CD14-positive monocyte (primary cell): ENCODE data around the gene DIS3L2. TPM values are rescaled to one million over a fixed set of nuclear protein-coding genes. Genes with fewer than 3 reads are reported as not detected.

Experiments used
- DNase-seq, 3 donors: peaks; one replicate each; pipeline ENCODE4 v3.0.0-alpha.2; 2011 to 2022
- H2AFZ ChIP-seq: 2 replicates; pipeline ENCODE4 v1.6.0; 2012; ENCODE audit warnings: mild to moderate bottlenecking, low read depth, low read length, inconsistent platforms; ENCODE audit not compliant: insufficient read depth, poor library complexity, severe bottlenecking
- H3K27ac ChIP-seq, 2 donors: 1 replicate in 1 of 2; 2 replicates in 1 of 2; pipeline ENCODE4 v1.5.1; 2012 to 2013; ENCODE audit warnings: low read length in 2 of 2, control low read depth in 1 of 2, inconsistent platforms in 1 of 2, low read depth in 1 of 2, mild to moderate bottlenecking in 1 of 2
- H3K27me3 ChIP-seq, 2 donors: one replicate each; pipeline versions ENCODE4 v1.6.0 to v1.6.1; 2011 to 2013; ENCODE audit warnings: low read length in 2 of 2; ENCODE audit not compliant: control insufficient read depth in 2 of 2, insufficient read depth in 2 of 2
- H3K36me3 ChIP-seq, 2 donors: replicated peaks in 1 of 2; 1 replicate in 1 of 2; 2 replicates in 1 of 2; pipeline versions ENCODE4 v1.5.1 to v1.6.1; 2012 to 2013; ENCODE audit warnings: low read length in 2 of 2, control low read depth in 1 of 2, inconsistent platforms in 1 of 2, mild to moderate bottlenecking in 1 of 2; ENCODE audit not compliant: insufficient read depth in 2 of 2, control insufficient read depth in 1 of 2
- H3K4me1 ChIP-seq, 2 donors: 1 replicate in 1 of 2; 2 replicates in 1 of 2; pipeline versions ENCODE4 v1.5.1 to v1.6.1; 2012 to 2013; ENCODE audit warnings: low read length in 2 of 2, control low read depth in 1 of 2, inconsistent platforms in 1 of 2, mild to moderate bottlenecking in 1 of 2, moderate library complexity in 1 of 2; ENCODE audit not compliant: insufficient read depth in 2 of 2, control insufficient read depth in 1 of 2
- H3K4me2 ChIP-seq: replicated peaks from 2 replicates; pipeline ENCODE3; 2012; ENCODE audit warnings: low read length, moderate library complexity, mild to moderate bottlenecking; ENCODE audit not compliant: poor library complexity, severe bottlenecking; ENCODE audit errors: extremely low read depth
- H3K4me3 ChIP-seq, 3 experiments: fragments of 200-600 bp in 1 of 3; sonication (generic) in 1 of 3; replicated peaks in 1 of 3; 1 replicate in 2 of 3; 2 replicates in 1 of 3; pipeline ENCODE4 v1.5.1; 2011 to 2013; ENCODE audit warnings: low read length in 3 of 3, mild to moderate bottlenecking in 3 of 3, control low read depth in 2 of 3, low read depth in 2 of 3, inconsistent platforms in 1 of 3, moderate library complexity in 1 of 3
- H3K79me2 ChIP-seq: 2 replicates; pipeline ENCODE4 v1.6.0; 2012; ENCODE audit warnings: mild to moderate bottlenecking, control low read depth, inconsistent platforms, low read length, moderate library complexity; ENCODE audit not compliant: insufficient read depth
- H3K9ac ChIP-seq: 2 replicates; pipeline ENCODE4 v1.6.0; 2017; ENCODE audit warnings: low read length, mild to moderate bottlenecking; ENCODE audit not compliant: insufficient read depth, poor library complexity, severe bottlenecking
- H3K9me3 ChIP-seq, 2 donors: replicated peaks in 1 of 2; 1 replicate in 1 of 2; 2 replicates in 1 of 2; pipeline versions ENCODE4 v1.5.1 to v1.6.1; 2012 to 2013; ENCODE audit warnings: low read length in 2 of 2, control low read depth in 1 of 2; ENCODE audit not compliant: control insufficient read depth in 1 of 2, insufficient read depth in 1 of 2
- H4K20me1 ChIP-seq: 2 replicates; pipeline ENCODE4 v1.6.0; 2012; ENCODE audit warnings: mild to moderate bottlenecking, low read length, control low read depth, moderate library complexity; ENCODE audit not compliant: insufficient read depth
- H3K27ac Mint-ChIP-seq, 7 donors: one replicate each; pipeline ENCODE4 v1.8.0; 2020; ENCODE audit warnings: mild to moderate bottlenecking in 7 of 7, mixed read lengths in 7 of 7, moderate library complexity in 6 of 7, inconsistent platforms in 2 of 7
- H3K27me3 Mint-ChIP-seq, 3 donors: one replicate each; pipeline ENCODE4 v1.8.0; 2021 to 2022; ENCODE audit warnings: low read depth in 3 of 3, mild to moderate bottlenecking in 3 of 3, mixed read lengths in 3 of 3, moderate library complexity in 3 of 3, inconsistent platforms in 1 of 3
- H3K36me3 Mint-ChIP-seq, 2 donors: one replicate each; pipeline ENCODE4 v1.8.0; 2020; ENCODE audit warnings: mixed read lengths in 2 of 2, inconsistent platforms in 1 of 2, mild to moderate bottlenecking in 1 of 2
- H3K4me1 Mint-ChIP-seq: one replicate; pipeline ENCODE4 v1.8.0; 2020; ENCODE audit warnings: mild to moderate bottlenecking, mixed read lengths
- H3K4me3 Mint-ChIP-seq, 2 donors: one replicate each; pipeline ENCODE4 v1.8.0; 2020; ENCODE audit warnings: mild to moderate bottlenecking in 2 of 2, mixed read lengths in 2 of 2, moderate library complexity in 1 of 2
- H3K9me3 Mint-ChIP-seq, 7 donors: one replicate each; pipeline ENCODE4 v1.8.0; 2020 to 2022; ENCODE audit warnings: mixed read lengths in 7 of 7, mild to moderate bottlenecking in 6 of 7, moderate library complexity in 6 of 7, inconsistent platforms in 2 of 7
- whole genome bisulfite sequencing: methylation state at CpG from one replicate; pipeline ENCODE4 v1.1.5; 2013; ENCODE audit warnings: missing lambda C conversion rate; ENCODE audit not compliant: insufficient coverage; 5-methylcytosine and 5-hydroxymethylcytosine counted together
- intact Hi-C, 2 donors: fragments of 100-400 bp; cut with micrococcal nuclease; formaldehyde crosslinking; loops; one replicate each; pipeline versions ENCODE4 v1.15.0 to v1.15.1; 2023
- polyA plus RNA-seq, 3 donors: library from polyadenylated mRNA; depleted of rRNA in 1 of 3; unstranded in 2 of 3; stranded (reverse) in 1 of 3; fragments of 300-500 nt in 2 of 3; fragments of >200 nt in 1 of 3; fragmentation: Illumina TruSeq in 2 of 3; gene quantifications; 1 replicate in 2 of 3; 2 replicates in 1 of 3; pipeline ENCODE4 v1.2.3, GENCODE V29; 2012 to 2021
- TF ChIP-seq, protein P1 (sequence below): fragments of 200-600 bp; IDR thresholded peaks from one replicate; pipeline ENCODE4 v1.8.0; 2022; ENCODE audit warnings: antibody characterized with exemption, mild to moderate bottlenecking

Gene DIS3L2
- polyA plus RNA-seq, 3 donors = 6.0 to 21.7 (median 6.4) TPM

DNA sequence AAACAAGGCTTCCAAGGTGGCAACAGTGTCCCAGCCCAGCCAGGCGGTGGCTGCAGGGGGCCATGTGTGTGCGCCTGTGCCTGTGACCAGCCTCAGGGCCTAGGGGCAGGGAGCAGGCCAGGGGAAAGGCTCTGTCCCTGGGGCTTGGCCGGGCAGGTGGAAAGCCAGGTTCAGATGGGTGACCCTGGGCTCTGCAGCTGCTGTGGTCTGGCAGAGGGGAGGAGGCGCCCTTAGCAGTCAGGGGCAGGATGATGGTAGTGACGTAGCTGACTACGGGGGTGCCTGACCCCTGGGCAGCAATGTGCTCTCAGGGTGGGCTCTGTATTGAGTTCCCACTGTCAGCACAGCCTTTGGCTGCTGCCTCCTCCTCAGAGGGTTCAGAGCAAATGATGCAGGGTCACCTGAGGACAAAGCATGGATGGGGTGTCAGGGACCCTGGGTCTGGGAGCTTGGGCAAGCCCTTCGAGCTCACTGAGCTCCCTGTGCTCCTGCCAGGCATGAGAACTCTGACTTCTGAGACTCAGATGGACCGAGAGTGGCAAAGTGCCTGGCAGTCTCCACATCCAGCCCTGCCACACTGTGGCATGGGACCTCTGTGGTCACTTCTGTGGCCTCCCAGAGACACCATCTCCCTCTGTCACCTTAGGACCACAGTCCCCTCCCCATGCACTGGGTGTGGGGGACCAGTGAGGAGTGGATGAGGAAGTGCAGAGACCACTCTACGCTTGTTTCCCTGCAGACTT is 360.5 kb downstream of the DIS3L2 start:
- H3K4me3 ChIP-seq = no peak overlapping the region
- no peaks in the 10 kb centered on the region for H3K9me3 Mint-ChIP-seq
- no peak for DNase-seq

DNA sequence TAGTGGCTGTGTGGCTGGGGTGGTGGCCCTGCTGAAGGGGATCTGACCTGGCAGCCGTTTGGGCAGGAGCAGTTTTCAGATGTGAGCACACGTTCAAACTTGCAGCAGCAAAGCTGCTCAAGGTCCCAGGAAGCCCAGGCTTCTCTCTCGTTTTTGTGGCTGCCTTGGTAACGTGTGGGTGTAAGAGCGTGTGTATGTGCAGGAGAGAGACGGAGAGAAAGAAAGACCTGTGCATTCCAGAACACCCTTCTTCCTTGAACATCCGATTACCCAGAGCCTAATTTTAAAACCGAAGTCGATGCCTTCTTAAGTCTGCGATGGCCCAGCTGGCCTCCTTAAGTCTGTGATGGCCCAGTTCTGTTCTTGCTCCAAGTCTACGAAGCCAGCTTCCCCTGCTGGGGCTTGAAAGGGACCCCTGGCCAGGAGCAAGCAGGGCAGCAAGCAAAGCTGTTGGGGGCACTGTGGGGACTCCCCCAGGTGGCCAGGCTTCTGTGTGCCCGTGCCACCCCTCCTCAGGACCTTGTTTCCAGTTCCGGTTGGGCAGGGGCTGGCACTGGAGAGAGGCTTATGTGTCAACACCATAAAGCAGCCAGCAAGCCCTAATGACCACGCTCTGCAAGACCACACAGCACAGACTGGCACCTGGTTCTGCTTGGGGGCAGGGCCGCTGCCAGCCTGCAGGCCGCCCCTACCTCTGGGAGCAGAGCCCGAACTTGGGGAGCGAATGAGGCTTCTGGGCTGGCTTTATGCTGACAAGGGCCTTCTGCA is 361.2 kb downstream of the DIS3L2 start:
- Histone ChIP-seq H3K4me2 (no peak overlapping the region), H2AFZ (no peak overlapping the region), H3K79me2 (peaks cover 2% of the 10 kb centered on the region), H3K27me3 (no peaks in the 10 kb centered on the region), H3K4me3 (no peak overlapping the region), H3K4me1 (peaks cover 25 to 34% of the 10 kb centered on the region in 2 donors), H4K20me1 (no peaks in the 10 kb centered on the region), H3K27ac (no peak overlapping the region), H3K36me3 (no peaks in the 10 kb centered on the region), H3K9me3 (no peaks in the 10 kb centered on the region), H3K9ac (no peak overlapping the region)
- H3K4me1 Mint-ChIP-seq = peaks cover 42% of the 10 kb centered on the region
- intact Hi-C loops = no loop called here
- TF ChIP-seq, protein P1, sequence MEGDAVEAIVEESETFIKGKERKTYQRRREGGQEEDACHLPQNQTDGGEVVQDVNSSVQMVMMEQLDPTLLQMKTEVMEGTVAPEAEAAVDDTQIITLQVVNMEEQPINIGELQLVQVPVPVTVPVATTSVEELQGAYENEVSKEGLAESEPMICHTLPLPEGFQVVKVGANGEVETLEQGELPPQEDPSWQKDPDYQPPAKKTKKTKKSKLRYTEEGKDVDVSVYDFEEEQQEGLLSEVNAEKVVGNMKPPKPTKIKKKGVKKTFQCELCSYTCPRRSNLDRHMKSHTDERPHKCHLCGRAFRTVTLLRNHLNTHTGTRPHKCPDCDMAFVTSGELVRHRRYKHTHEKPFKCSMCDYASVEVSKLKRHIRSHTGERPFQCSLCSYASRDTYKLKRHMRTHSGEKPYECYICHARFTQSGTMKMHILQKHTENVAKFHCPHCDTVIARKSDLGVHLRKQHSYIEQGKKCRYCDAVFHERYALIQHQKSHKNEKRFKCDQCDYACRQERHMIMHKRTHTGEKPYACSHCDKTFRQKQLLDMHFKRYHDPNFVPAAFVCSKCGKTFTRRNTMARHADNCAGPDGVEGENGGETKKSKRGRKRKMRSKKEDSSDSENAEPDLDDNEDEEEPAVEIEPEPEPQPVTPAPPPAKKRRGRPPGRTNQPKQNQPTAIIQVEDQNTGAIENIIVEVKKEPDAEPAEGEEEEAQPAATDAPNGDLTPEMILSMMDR = no peak
- no peak for DNase-seq
- H3K27me3 Mint-ChIP-seq = peaks cover 0 to 1% (median 1%) of the 10 kb centered on the region in 3 donors
- no peak overlapping the region for H3K27ac Mint-ChIP-seq
- WGBS = 89% methylated on average over 14 of the region's 18 CpGs
- H3K36me3 Mint-ChIP-seq = peaks cover 3 to 11% of the 10 kb centered on the region in 2 donors
- no peaks in the 10 kb centered on the region for H3K9me3 Mint-ChIP-seq
- H3K4me3 Mint-ChIP-seq = no peak overlapping the region

More for the DNA sequence above, 360.5 kb downstream of the DIS3L2 start:
- H3K27me3 ChIP-seq = no peaks in the 10 kb centered on the region
- H3K4me1 ChIP-seq = peaks cover 33 to 42% of the 10 kb centered on the region in 2 donors
- H3K27ac ChIP-seq = no peak overlapping the region
- TF ChIP-seq, protein P1 = peak; percentile 3
- no peak overlapping the region for H2AFZ ChIP-seq
- H3K79me2 ChIP-seq = peaks cover 2% of the 10 kb centered on the region
- 94% methylated on average over 9 of the region's 9 CpGs for WGBS
- H3K27me3 Mint-ChIP-seq = peaks cover 0 to 1% (median 1%) of the 10 kb centered on the region in 3 donors
- peaks cover 46% of the 10 kb centered on the region for H3K4me1 Mint-ChIP-seq
- H3K27ac Mint-ChIP-seq = peak overlapping the region in 1 of 7 donors; percentile 25
- no peak overlapping the region for H3K9ac ChIP-seq
- H3K4me2 ChIP-seq = no peak overlapping the region
- intact Hi-C loops = no loop called here
- no peaks in the 10 kb centered on the region for H4K20me1 ChIP-seq
- no peak overlapping the region for H3K4me3 Mint-ChIP-seq
- H3K36me3 ChIP-seq = no peaks in the 10 kb centered on the region
- no peaks in the 10 kb centered on the region for H3K9me3 ChIP-seq
- H3K36me3 Mint-ChIP-seq = peaks cover 3 to 11% of the 10 kb centered on the region in 2 donors
